Left ventricle myocardium inferior (tissue), 1 donor: Measurements from ENCODE around the gene HGFAC. TPM values are rescaled to one million over a fixed set of nuclear protein-coding genes. Genes with fewer than 3 reads are reported as not detected.
"Not testable (repeated sequence)": the region's sequence is repeated elsewhere in the genome, so short reads cannot be mapped to it uniquely, and the experiment has no call there.

Experiments used
- DNase-seq: peaks from one replicate; pipeline ENCODE4 v3.0.0-alpha.2; 2020
- H3K27ac ChIP-seq: fragments of 200-600 bp; replicated peaks from 2 replicates; pipeline ENCODE4 v1.8.0; 2021
- H3K27me3 ChIP-seq: fragments of 200-600 bp; 2 replicates; pipeline ENCODE4 v1.8.0; 2021; ENCODE audit warnings: low read depth
- H3K36me3 ChIP-seq: fragments of 200-600 bp; 2 replicates; pipeline ENCODE4 v1.8.0; 2021
- H3K4me1 ChIP-seq: fragments of 200-600 bp; 2 replicates; pipeline ENCODE4 v1.8.0; 2021
- H3K4me3 ChIP-seq: fragments of 200-600 bp; 2 replicates; pipeline ENCODE4 v1.8.0; 2021; ENCODE audit warnings: mild to moderate bottlenecking, moderate library complexity
- H3K9me3 ChIP-seq: fragments of 200-600 bp; replicated peaks from 2 replicates; pipeline ENCODE4 v1.8.0; 2021
- intact Hi-C: fragments of 100-400 bp; cut with micrococcal nuclease; formaldehyde crosslinking; loops from one replicate; pipeline ENCODE4 v1.11.0; 2022
- total RNA-seq: library from RNA; stranded (reverse); fragmentation: NEBNext Ultra II Directional; extraction: Animal tissue kit (Norgen Biotek cat#: 25700); gene quantifications from one replicate; pipeline ENCODE4 v1.2.1, GENCODE V29; 2021
- TF ChIP-seq, protein P1 (sequence below): fragments of 200-600 bp; IDR thresholded peaks from 2 replicates; pipeline ENCODE4 v1.8.0; 2021; ENCODE audit warnings: antibody characterized with exemption, mild to moderate bottlenecking, borderline replicate concordance
- donor health status: DM: no; HTN: yes; CAD: no; lungs with severe emphysema.

The HGFAC gene
- total RNA-seq, 1 donor from 2014 or later = 0.80 TPM

DNA sequence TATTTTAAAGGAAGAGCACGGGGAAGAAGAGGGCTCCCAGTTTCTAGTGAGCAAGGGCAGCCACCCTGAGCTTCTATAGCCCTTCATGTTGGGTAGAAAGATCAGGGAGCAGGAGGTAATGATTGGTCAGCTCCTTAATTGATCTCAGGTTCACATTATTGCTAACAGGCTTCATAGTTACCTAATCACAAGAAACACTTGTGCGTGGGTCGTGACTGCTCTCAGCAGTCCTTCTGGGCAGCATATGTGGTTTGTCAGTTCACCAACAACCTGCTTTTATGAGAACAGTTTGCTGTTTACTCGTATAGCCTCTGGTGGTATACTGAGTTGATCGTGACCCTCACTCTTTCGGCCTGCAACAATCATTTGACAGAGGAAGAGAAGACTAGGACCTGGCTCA lies 16.6 kb downstream of the HGFAC start:
- intact Hi-C loops = no loop called here
- H3K27ac ChIP-seq = no peak overlapping the region
- peaks cover 26% of the 10 kb centered on the region for H3K4me1 ChIP-seq
- peaks cover 31% of the 10 kb centered on the region for H3K9me3 ChIP-seq
- H3K4me3 ChIP-seq = no peak overlapping the region
- DNase-seq = no peak
- TF ChIP-seq, protein P1, sequence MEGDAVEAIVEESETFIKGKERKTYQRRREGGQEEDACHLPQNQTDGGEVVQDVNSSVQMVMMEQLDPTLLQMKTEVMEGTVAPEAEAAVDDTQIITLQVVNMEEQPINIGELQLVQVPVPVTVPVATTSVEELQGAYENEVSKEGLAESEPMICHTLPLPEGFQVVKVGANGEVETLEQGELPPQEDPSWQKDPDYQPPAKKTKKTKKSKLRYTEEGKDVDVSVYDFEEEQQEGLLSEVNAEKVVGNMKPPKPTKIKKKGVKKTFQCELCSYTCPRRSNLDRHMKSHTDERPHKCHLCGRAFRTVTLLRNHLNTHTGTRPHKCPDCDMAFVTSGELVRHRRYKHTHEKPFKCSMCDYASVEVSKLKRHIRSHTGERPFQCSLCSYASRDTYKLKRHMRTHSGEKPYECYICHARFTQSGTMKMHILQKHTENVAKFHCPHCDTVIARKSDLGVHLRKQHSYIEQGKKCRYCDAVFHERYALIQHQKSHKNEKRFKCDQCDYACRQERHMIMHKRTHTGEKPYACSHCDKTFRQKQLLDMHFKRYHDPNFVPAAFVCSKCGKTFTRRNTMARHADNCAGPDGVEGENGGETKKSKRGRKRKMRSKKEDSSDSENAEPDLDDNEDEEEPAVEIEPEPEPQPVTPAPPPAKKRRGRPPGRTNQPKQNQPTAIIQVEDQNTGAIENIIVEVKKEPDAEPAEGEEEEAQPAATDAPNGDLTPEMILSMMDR = no peak
- H3K27me3 ChIP-seq = peaks cover 19% of the 10 kb centered on the region
- no peaks in the 10 kb centered on the region for H3K36me3 ChIP-seq

DNA sequence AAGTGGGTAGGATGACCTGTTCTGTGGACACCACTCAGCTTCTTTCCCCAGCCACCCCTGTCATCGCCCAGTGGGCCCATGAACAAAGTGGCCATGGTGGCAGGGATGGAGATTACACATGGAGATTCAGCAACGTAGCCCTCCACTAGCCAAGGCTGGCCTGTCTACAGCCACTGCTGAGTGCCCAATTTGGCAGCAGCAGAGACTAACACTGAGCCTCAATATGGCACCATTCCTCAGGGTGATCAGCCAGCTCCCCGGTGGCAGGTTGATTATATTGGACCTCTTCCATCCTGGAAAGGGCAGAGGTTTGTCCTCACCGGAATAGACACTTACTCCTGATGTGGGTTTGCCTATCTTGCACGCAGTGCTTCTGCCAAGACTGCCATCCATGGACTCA lies 17.4 kb downstream of the HGFAC start:
- DNase-seq, H3K36me3 ChIP-seq, H3K4me3 ChIP-seq, intact Hi-C loops, H3K27ac ChIP-seq: not testable (repeated sequence)
- Histone ChIP-seq H3K9me3 (peaks cover 26% of the 10 kb centered on the region), H3K27me3 (peaks cover 27% of the 10 kb centered on the region), H3K4me1 (peaks cover 31% of the 10 kb centered on the region)

DNA sequence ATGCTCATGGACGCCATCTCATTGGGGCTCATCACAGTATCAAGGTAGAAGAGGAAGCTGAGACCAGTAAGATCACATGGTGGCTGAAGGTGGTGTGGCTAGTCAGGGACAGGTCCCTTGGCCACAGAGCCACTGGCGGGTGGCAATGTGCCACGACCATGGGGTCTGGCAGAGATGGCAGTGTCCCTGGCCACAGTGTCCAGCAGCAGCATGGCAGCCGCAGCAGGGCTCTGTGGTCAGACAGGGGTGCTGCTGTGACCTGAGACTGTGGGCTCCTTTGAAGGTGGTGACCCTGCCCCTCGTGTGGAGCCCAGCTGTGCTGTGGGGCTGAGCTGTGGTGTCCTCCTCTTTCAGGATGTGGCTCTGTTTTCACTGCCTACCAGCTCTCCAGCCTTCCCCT lies 19.2 kb downstream of the HGFAC start:
- DNase-seq = peak; percentile 13
- Histone ChIP-seq H3K27ac (peak overlapping the region; percentile 93), H3K27me3 (peaks cover 44% of the 10 kb centered on the region), H3K4me1 (peaks cover 42% of the 10 kb centered on the region), H3K9me3 (peaks cover 10% of the 10 kb centered on the region), H3K36me3 (no peaks in the 10 kb centered on the region), H3K4me3 (no peak overlapping the region)
- intact Hi-C loops = no loop called here
- TF ChIP-seq, protein P1 = no peak

DNA sequence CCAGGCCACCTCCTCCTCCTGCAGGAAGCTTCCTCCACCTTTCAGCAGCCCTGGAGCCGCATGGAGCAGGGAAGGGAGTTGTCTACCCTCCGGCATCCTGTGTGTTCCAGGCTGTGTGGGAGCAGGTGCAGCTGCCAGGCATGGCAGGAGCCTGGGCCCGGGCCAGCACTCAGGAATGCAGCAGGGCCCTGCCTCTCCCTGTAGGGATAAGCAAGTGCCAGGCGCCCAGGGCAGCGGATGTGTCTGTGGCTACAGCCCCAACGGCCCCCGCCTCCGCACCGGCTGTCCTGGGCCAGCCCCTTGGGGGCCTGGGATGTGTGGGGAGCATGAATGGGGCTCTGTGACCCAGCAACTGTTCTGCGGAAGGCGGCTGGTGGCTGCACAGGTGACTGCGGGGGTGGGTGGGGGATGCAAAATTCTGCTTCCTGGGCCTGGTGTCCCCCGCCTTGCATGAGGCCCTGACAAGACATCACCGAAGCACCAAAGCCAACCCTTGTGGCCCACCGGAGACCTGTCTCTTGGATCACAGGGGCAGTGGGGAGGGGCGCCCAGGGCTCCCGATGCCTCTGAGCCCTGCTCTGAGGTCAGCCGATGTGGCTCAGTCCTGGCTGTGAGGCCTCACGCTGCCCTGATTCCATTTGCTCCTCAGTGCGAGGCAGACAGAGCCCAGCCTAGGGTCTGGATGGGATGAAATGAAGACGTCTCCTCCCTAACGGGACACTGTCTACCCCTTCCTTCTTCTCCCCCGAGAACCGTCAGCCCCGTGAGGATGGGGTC lies 19.9 kb downstream of the HGFAC start:
- peak overlapping the region; percentile 93 for H3K27ac ChIP-seq
- TF ChIP-seq, protein P1 = no peak
- intact Hi-C loops = no loop called here
- no peak overlapping the region for H3K4me3 ChIP-seq
- peaks cover 50% of the 10 kb centered on the region for H3K4me1 ChIP-seq
- peak; percentile 83 for DNase-seq
- H3K9me3 ChIP-seq = peaks cover 2% of the 10 kb centered on the region
- H3K27me3 ChIP-seq = peaks cover 51% of the 10 kb centered on the region
- no peaks in the 10 kb centered on the region for H3K36me3 ChIP-seq

DNA sequence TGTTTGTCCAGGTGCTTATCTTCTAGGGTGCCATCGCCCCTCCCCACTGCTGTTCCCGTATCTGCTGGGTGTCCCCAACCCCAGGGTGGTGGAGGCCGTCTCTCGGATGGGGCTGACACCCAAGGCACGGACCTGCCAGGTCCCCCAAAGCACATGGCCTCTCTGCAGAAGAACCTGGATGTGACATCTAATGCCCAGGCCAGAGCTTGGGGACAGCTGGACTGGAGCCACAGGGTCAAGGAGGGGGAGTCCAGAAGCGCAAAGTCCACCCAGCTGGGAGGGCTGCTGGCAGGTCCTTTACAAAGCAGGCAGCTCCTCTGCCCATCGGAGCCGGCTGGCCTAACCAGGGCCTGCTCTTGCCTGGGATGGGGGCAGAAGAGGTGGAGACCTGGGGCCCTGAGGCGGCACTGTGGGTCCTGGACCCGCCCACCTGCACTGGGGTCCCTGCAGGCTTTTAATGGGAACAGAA lies 20.6 kb downstream of the HGFAC start:
- peak; percentile 19 for DNase-seq
- Histone ChIP-seq H3K36me3 (no peaks in the 10 kb centered on the region), H3K4me1 (peaks cover 53% of the 10 kb centered on the region), H3K9me3 (no peaks in the 10 kb centered on the region), H3K27ac (peak overlapping the region; percentile 93), H3K27me3 (peaks cover 53% of the 10 kb centered on the region), H3K4me3 (peak overlapping the region; percentile 75)
- TF ChIP-seq, protein P1 = no peak
- intact Hi-C loops = no loop called here

DNA sequence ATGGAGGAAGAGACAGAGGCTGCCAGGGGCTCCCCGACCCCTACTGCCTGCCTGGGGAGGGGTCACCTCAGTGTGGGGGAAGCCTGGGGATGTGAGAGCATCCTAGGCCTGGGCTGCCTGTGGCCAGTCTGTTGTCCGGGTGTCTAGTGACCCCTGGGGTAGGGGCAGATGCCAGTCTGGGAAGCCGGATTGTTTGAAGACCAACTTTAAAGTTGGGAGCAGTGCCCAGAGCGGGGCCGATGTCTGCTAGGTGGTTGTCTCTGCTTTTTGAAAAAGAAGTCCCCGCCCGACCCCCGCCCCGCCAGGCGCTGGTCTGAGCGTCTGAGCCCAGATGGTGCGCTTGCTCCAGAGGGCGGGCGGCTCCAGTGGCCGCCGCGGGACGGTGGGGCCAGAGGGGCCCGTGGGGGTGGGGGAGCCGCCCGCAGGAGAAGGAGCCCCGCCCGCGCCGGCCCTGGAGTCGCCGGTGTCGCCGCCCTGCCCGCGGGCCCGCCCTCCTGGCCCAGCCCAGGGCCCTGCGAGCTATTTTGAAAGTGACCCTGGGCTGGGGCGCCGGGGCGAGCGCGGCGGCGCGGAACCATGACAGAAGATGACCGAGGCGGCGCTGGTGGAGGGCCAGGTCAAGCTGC lies 21.1 kb downstream of the HGFAC start, which contains the start of gene DOK7:
Gene DOK7, plus strand, starts transcription at position 517 of the 626 bp plus-strand sequence. Its CDS starts 70 bp downstream, at position 587.
- peak; percentile 66 for DNase-seq
- peaks cover 53% of the 10 kb centered on the region for H3K27me3 ChIP-seq
- H3K4me3 ChIP-seq = peak within 1 kb of the TSS; percentile 75
- H3K9me3 ChIP-seq = no peaks in the 10 kb centered on the region
- TF ChIP-seq, protein P1 = no peak
- intact Hi-C loops = no loop called here
- H3K36me3 ChIP-seq = no peaks in the 10 kb centered on the region
- peak within 1 kb of the TSS; percentile 93 for H3K27ac ChIP-seq
- H3K4me1 ChIP-seq = peaks cover 55% of the 10 kb centered on the region
